NB4 (cell line): Measurements from ENCODE around the gene E2F7.

ENCODE experiments used
- DNase-seq: peaks from one replicate; pipeline ENCODE4 v3.0.0; 2010; ENCODE audit warnings: low read depth
- H3K4me3 ChIP-seq: one replicate; pipeline ENCODE4 v1.5.1; 2011; ENCODE audit warnings: mild to moderate bottlenecking, low read depth, low read length, moderate library complexity
- CTCF ChIP-seq: IDR thresholded peaks from one replicate; pipeline ENCODE4 v1.5.1; 2012; ENCODE audit warnings: low read depth, low read length
- MAX ChIP-seq: IDR thresholded peaks from 2 replicates; pipeline ENCODE4 v1.6.1; 2011; ENCODE audit warnings: low read depth, low read length
- MYC ChIP-seq: IDR thresholded peaks from 2 replicates; pipeline ENCODE4 v1.6.1; 2011; ENCODE audit warnings: low read depth, low read length
- POLR2A ChIP-seq: IDR thresholded peaks from 2 replicates; pipeline ENCODE4 v1.6.1; 2011; ENCODE audit warnings: mild to moderate bottlenecking; ENCODE audit not compliant: insufficient read length; ENCODE audit errors: extremely low read depth

Gene E2F7

GRCh38 chr12:77053259-77053658, 12.1 kb downstream of the E2F7 start:
- no peak overlapping the region for H3K4me3 ChIP-seq
- TF ChIP-seq CTCF = no peak
- no peak for TF ChIP-seq POLR2A
- no peak for TF ChIP-seq MAX
- no peak for TF ChIP-seq MYC

GRCh38 chr12:77049767-77050353, 15.5 kb downstream of the E2F7 start:
- DNase-seq = peak; percentile 67
- no peak overlapping the region for H3K4me3 ChIP-seq
- TF ChIP-seq POLR2A = no peak
- no peak for TF ChIP-seq MYC
- TF ChIP-seq MAX = peak; percentile 60
- peak; percentile 79 for TF ChIP-seq CTCF

More at GRCh38 chr12:77053259-77053658, 12.1 kb downstream of the E2F7 start:
- no peak for DNase-seq

GRCh38 chr12:77047341-77048109, 17.8 kb downstream of the E2F7 start:
- no peak overlapping the region for H3K4me3 ChIP-seq
- no peak for DNase-seq
- no peak for TF ChIP-seq POLR2A
- TF ChIP-seq MYC = no peak
- no peak for TF ChIP-seq CTCF
- no peak for TF ChIP-seq MAX

- no peak for DNase-seq
- H3K4me3 ChIP-seq = no peak overlapping the region
- TF ChIP-seq MYC (no peak), POLR2A (no peak), MAX (no peak), CTCF (no peak)
These were observed 18.9 kb downstream of the E2F7 start for GRCh38 chr12:77046468-77046867.

- no peak overlapping the region for H3K4me3 ChIP-seq
- TF ChIP-seq CTCF = no peak
- no peak for DNase-seq
These were observed 20.2 kb downstream of the E2F7 start for GRCh38 chr12:77045183-77045582.

- no peak overlapping the region for H3K4me3 ChIP-seq
- no peak for TF ChIP-seq POLR2A
- no peak for TF ChIP-seq CTCF
- no peak for TF ChIP-seq MAX
- no peak for TF ChIP-seq MYC
- no peak for DNase-seq
These were observed 20.6 kb downstream of the E2F7 start for GRCh38 chr12:77044721-77045120.
